Stimulated activated CD4-positive, alpha-beta T cell treated with anti-CD3 and anti-CD28 coated beads, Interleukin-15, amount 100 ng/mL, for 24 hours (primary cell): ENCODE data around the gene ADRM1.

Experiments used
- DNase-seq: peaks from one replicate; pipeline ENCODE4 v3.0.0-alpha.2; 2020

ADRM1 gene

GRCh38 chr20:62311832-62312661, 9.2 kb downstream of the ADRM1 start:
- DNase-seq: no peak

GRCh38 chr20:62312662-62312977, 9.8 kb downstream of the ADRM1 start:
- no peak for DNase-seq

- DNase-seq: no peak
These were observed 10.2 kb downstream of the ADRM1 start for GRCh38 chr20:62313021-62313420.

- no peak for DNase-seq
These were observed 10.9 kb downstream of the ADRM1 start for GRCh38 chr20:62313460-62314338.

- DNase-seq: no peak
These were observed 11.5 kb downstream of the ADRM1 start for GRCh38 chr20:62314339-62314638.

GRCh38 chr20:62314711-62315302, 12.0 kb downstream of the ADRM1 start:
- no peak for DNase-seq

- DNase-seq: no peak
These were observed 13.0 kb downstream of the ADRM1 start for GRCh38 chr20:62315773-62316172.

GRCh38 chr20:62316331-62317166, 13.8 kb downstream of the ADRM1 start:
- no peak for DNase-seq

GRCh38 chr20:62317167-62317655, 14.4 kb downstream of the ADRM1 start:
- DNase-seq: no peak

GRCh38 chr20:62318400-62319345, 15.9 kb downstream of the ADRM1 start:
- no peak for DNase-seq

- no peak for DNase-seq
These were observed 16.6 kb downstream of the ADRM1 start for GRCh38 chr20:62319346-62319909.

- peak; percentile 38 for DNase-seq
These were observed 18.0 kb downstream of the ADRM1 start for GRCh38 chr20:62320581-62321354.

- DNase-seq: peak; percentile 38
These were observed 18.7 kb downstream of the ADRM1 start for GRCh38 chr20:62321521-62321948.

- DNase-seq: no peak
These were observed 19.2 kb downstream of the ADRM1 start for GRCh38 chr20:62321975-62322374.

- no peak for DNase-seq
These were observed 19.8 kb downstream of the ADRM1 start for GRCh38 chr20:62322492-62323041.

GRCh38 chr20:62323146-62323979, 20.6 kb downstream of the ADRM1 start:
- no peak for DNase-seq

GRCh38 chr20:62323980-62324906, 21.4 kb downstream of the ADRM1 start:
- DNase-seq: no peak
